H9 (cell line): ENCODE results near the gene ADAT3. TPM values are rescaled to one million over a fixed set of nuclear protein-coding genes. Genes with fewer than 3 reads are reported as not detected.

ENCODE experiments used
- DNase-seq: peaks from one replicate; pipeline ENCODE4 v3.0.0-alpha.2; 2017
- H2AFZ ChIP-seq: one replicate; pipeline ENCODE4 v1.6.1; 2013; ENCODE audit warnings: mild to moderate bottlenecking, low read length, control low read depth, moderate library complexity
- H2AK5ac ChIP-seq: 2 replicates; pipeline ENCODE4 v1.6.1; 2013; ENCODE audit warnings: low read length, control low read depth, mixed read lengths; ENCODE audit not compliant: insufficient read length
- H2BK120ac ChIP-seq: one replicate; pipeline ENCODE4 v1.6.1; 2013; ENCODE audit warnings: low read depth, mild to moderate bottlenecking, low read length, control low read depth, inconsistent platforms; ENCODE audit not compliant: poor library complexity, severe bottlenecking
- H2BK12ac ChIP-seq: 2 replicates; pipeline ENCODE4 v1.6.1; 2013; ENCODE audit warnings: low read length, control low read depth, mixed read lengths, low read depth; ENCODE audit not compliant: insufficient read length
- H2BK15ac ChIP-seq: 2 replicates; pipeline ENCODE4 v1.6.1; 2013; ENCODE audit warnings: low read depth, low read length, control low read depth
- H2BK20ac ChIP-seq: one replicate; pipeline ENCODE4 v1.6.1; 2013; ENCODE audit warnings: low read depth, mild to moderate bottlenecking, low read length, control low read depth, inconsistent platforms; ENCODE audit not compliant: poor library complexity, severe bottlenecking
- H2BK5ac ChIP-seq: 2 replicates; pipeline ENCODE4 v1.6.1; 2013; ENCODE audit warnings: low read length, control low read depth, mixed read lengths; ENCODE audit not compliant: insufficient read length
- H3K14ac ChIP-seq: 2 replicates; pipeline ENCODE4 v1.6.1; 2013; ENCODE audit warnings: low read length, control low read depth; ENCODE audit not compliant: insufficient read depth
- H3K18ac ChIP-seq: 2 replicates; pipeline ENCODE4 v1.6.1; 2013; ENCODE audit warnings: low read depth, mild to moderate bottlenecking, mixed read lengths, low read length, control low read depth; ENCODE audit not compliant: insufficient read length
- H3K23ac ChIP-seq: 2 replicates; pipeline ENCODE4 v1.6.1; 2013; ENCODE audit warnings: low read length, control low read depth, mixed read lengths, low read depth; ENCODE audit not compliant: insufficient read length
- H3K23me2 ChIP-seq: 2 replicates; pipeline ENCODE4 v1.6.1; 2013; ENCODE audit warnings: low read depth, mild to moderate bottlenecking, mixed read lengths, low read length, control low read depth; ENCODE audit not compliant: insufficient read length, poor library complexity, severe bottlenecking
- H3K27ac ChIP-seq: 2 replicates; pipeline ENCODE4 v1.5.1; 2013; ENCODE audit warnings: low read length, control low read depth, mixed read lengths, low read depth; ENCODE audit not compliant: insufficient read length
- H3K27me3 ChIP-seq: 2 replicates; pipeline ENCODE4 v1.6.1; 2013; ENCODE audit warnings: low read length, control low read depth, inconsistent platforms; ENCODE audit not compliant: insufficient read depth
- H3K4ac ChIP-seq: 2 replicates; pipeline ENCODE4 v1.6.1; 2013; ENCODE audit warnings: low read depth, mild to moderate bottlenecking, control low read depth, inconsistent platforms, low read length, moderate library complexity
- H3K4me1 ChIP-seq: 2 replicates; pipeline ENCODE4 v1.6.1; 2013; ENCODE audit warnings: low read length, control low read depth, inconsistent platforms; ENCODE audit not compliant: insufficient read depth
- H3K4me2 ChIP-seq: 2 replicates; pipeline ENCODE4 v1.6.1; 2013; ENCODE audit warnings: low read length, control low read depth, mixed read lengths; ENCODE audit not compliant: insufficient read length, insufficient read depth
- H3K56ac ChIP-seq: 2 replicates; pipeline ENCODE4 v1.6.1; 2013; ENCODE audit warnings: low read depth, mild to moderate bottlenecking, mixed read lengths, low read length, control low read depth; ENCODE audit not compliant: insufficient read length
- H3K79me1 ChIP-seq: 2 replicates; pipeline ENCODE4 v1.6.1; 2013; ENCODE audit warnings: low read depth, mild to moderate bottlenecking, moderate library complexity, low read length, control low read depth, inconsistent platforms; ENCODE audit not compliant: insufficient read depth, poor library complexity, severe bottlenecking
- H3K79me2 ChIP-seq: 2 replicates; pipeline ENCODE4 v1.6.1; 2013; ENCODE audit warnings: low read length, control low read depth, inconsistent platforms; ENCODE audit not compliant: insufficient read depth
- H3K9ac ChIP-seq: 2 replicates; pipeline ENCODE4 v1.6.1; 2013; ENCODE audit warnings: low read length, control low read depth, mixed read lengths; ENCODE audit not compliant: insufficient read length; ENCODE audit errors: extremely low read depth
- H3K9me3 ChIP-seq: one replicate; pipeline ENCODE4 v1.6.1; 2013; ENCODE audit warnings: low read depth, low read length, inconsistent platforms; ENCODE audit not compliant: control insufficient read depth
- H3T11ph ChIP-seq: one replicate; pipeline ENCODE4 v1.6.1; 2013; ENCODE audit warnings: mild to moderate bottlenecking, low read length, control low read depth, inconsistent platforms
- H4K20me1 ChIP-seq: one replicate; pipeline ENCODE4 v1.6.1; 2013; ENCODE audit not compliant: control insufficient read depth, insufficient read length, insufficient read depth
- H4K5ac ChIP-seq: 2 replicates; pipeline ENCODE4 v1.6.1; 2013; ENCODE audit warnings: low read depth, mild to moderate bottlenecking, mixed read lengths, low read length, control low read depth; ENCODE audit not compliant: insufficient read length
- H4K8ac ChIP-seq: replicated peaks from 2 replicates; pipeline ENCODE4 v1.6.1; 2013; ENCODE audit warnings: low read length, control low read depth, mixed read lengths, low read depth; ENCODE audit not compliant: insufficient read length
- H4K91ac ChIP-seq: 2 replicates; pipeline ENCODE4 v1.6.1; 2013; ENCODE audit warnings: low read depth, mild to moderate bottlenecking, moderate library complexity, mixed read lengths, low read length, control low read depth; ENCODE audit not compliant: insufficient read length
- H3K27ac Mint-ChIP-seq, 3 experiments: 2 replicates in 2 of 3; 3 replicates in 1 of 3; pipeline ENCODE4 v1.8.0; 2020 to 2021; ENCODE audit warnings: mixed read lengths in 3 of 3, mild to moderate bottlenecking in 1 of 3, moderate library complexity in 1 of 3
- H3K27me3 Mint-ChIP-seq: 2 replicates; pipeline ENCODE4 v1.8.0; 2021; ENCODE audit warnings: low read depth, mild to moderate bottlenecking, moderate library complexity, mixed read lengths
- H3K36me3 Mint-ChIP-seq, 3 experiments: 2 replicates in 2 of 3; 3 replicates in 1 of 3; pipeline ENCODE4 v1.8.0; 2020 to 2021; ENCODE audit warnings: low read depth in 3 of 3, mixed read lengths in 3 of 3; ENCODE audit not compliant: insufficient read depth in 1 of 3
- H3K4me1 Mint-ChIP-seq, 2 experiments: 2 replicates each; pipeline ENCODE4 v1.8.0; 2020; ENCODE audit warnings: mixed read lengths in 2 of 2
- H3K4me3 Mint-ChIP-seq, 2 experiments: 2 replicates in 1 of 2; 3 replicates in 1 of 2; pipeline ENCODE4 v1.8.0; 2020 to 2021; ENCODE audit warnings: mild to moderate bottlenecking in 2 of 2, mixed read lengths in 2 of 2, moderate library complexity in 1 of 2
- H3K9me3 Mint-ChIP-seq, 2 experiments: 2 replicates in 1 of 2; 3 replicates in 1 of 2; pipeline ENCODE4 v1.8.0; 2020; ENCODE audit warnings: mild to moderate bottlenecking in 2 of 2, mixed read lengths in 2 of 2, moderate library complexity in 1 of 2
- CTCF ChIP-seq: fragments of 200-600 bp; sonication (generic); conservative IDR thresholded peaks from 3 replicates; pipeline ENCODE4 v1.8.0; 2021; ENCODE audit warnings: antibody characterized with exemption, mild to moderate bottlenecking
- WGBS: extraction: QIAGEN DNeasy Blood & Tissue Kit; methylation state at CpG from one replicate; pipeline ENCODE4 v1.1.7; 2013; ENCODE audit warnings: missing lambda C conversion rate, low lambda C conversion rate, mixed read lengths; ENCODE audit not compliant: insufficient read length; ENCODE audit errors: extremely low coverage; 5-methylcytosine and 5-hydroxymethylcytosine counted together
- total RNA-seq: library from RNA; stranded (reverse); gene quantifications from 2 replicates; pipeline ENCODE4 v1.2.1, GENCODE V29; 2021

Gene ADAT3
- total RNA-seq, 1 experiment from 2014 or later: 12.2 TPM

GRCh38 chr19:1941146-1942077 is 36.2 kb downstream of the ADAT3 start, which contains the start of gene CSNK1G2:
TSS of gene CSNK1G2 (plus strand) at chr19:1941172. CDS start at chr19:1969773, 28,601 bp downstream.
- H2BK5ac ChIP-seq: no peak within 1 kb of the TSS
- H2BK12ac ChIP-seq: no peak within 1 kb of the TSS
- DNase-seq: no peak
- no peak within 1 kb of the TSS for H4K91ac ChIP-seq
- H2BK15ac ChIP-seq: no peak within 1 kb of the TSS
- no peaks in the 10 kb centered on the region for H3K27me3 Mint-ChIP-seq
- H3K4me1 ChIP-seq: no peaks in the 10 kb centered on the region; the same call in 1 of the 2 replicates
- H3K36me3 Mint-ChIP-seq: peaks cover 0 to 2% (median 0%) of the 10 kb centered on the region in 3 experiments; a peak in 1 of 7 replicates
- peaks cover 4% of the 10 kb centered on the region for H3K79me1 ChIP-seq
- H3K23me2 ChIP-seq: peaks cover 9% of the 10 kb centered on the region
- no peaks in the 10 kb centered on the region; a peak in 2 of 5 replicates for H3K9me3 Mint-ChIP-seq
- peak within 1 kb of the TSS; percentile 80 for H3K4me2 ChIP-seq
- H2BK20ac ChIP-seq: no peak within 1 kb of the TSS
- H3K9ac ChIP-seq: peak within 1 kb of the TSS; percentile 57
- H3K79me2 ChIP-seq: peaks cover 28% of the 10 kb centered on the region; the same call in 1 of the 2 replicates
- no peak within 1 kb of the TSS for H3K56ac ChIP-seq
- H2AFZ ChIP-seq: no peak within 1 kb of the TSS
- no peak for TF ChIP-seq CTCF
- no peak within 1 kb of the TSS for H4K8ac ChIP-seq
- no CpG with 5 or more reads among the region's 97 CpGs for WGBS
- peak within 1 kb of the TSS; percentile 96 to 98 (median 98) for H3K27ac Mint-ChIP-seq
- H3K9me3 ChIP-seq: no peaks in the 10 kb centered on the region
- peak within 1 kb of the TSS; percentile 75; the same call in 1 of the 2 replicates for H3K14ac ChIP-seq
- no peaks in the 10 kb centered on the region for H3K27me3 ChIP-seq
- no peak within 1 kb of the TSS for H3K4ac ChIP-seq
- H2BK120ac ChIP-seq: no peak within 1 kb of the TSS
- no peak within 1 kb of the TSS for H3K23ac ChIP-seq
- H2AK5ac ChIP-seq: no peak within 1 kb of the TSS
- H4K5ac ChIP-seq: no peak within 1 kb of the TSS
- H3T11ph ChIP-seq: no peak within 1 kb of the TSS
- H3K27ac ChIP-seq: no peak within 1 kb of the TSS
- H4K20me1 ChIP-seq: no peaks in the 10 kb centered on the region
- peaks cover 17 to 26% of the 10 kb centered on the region in 2 experiments for H3K4me1 Mint-ChIP-seq
- peak within 1 kb of the TSS; percentile 37 for H3K18ac ChIP-seq
- H3K4me3 Mint-ChIP-seq: peak within 1 kb of the TSS; percentile 91 to 96
